Measurements from ENCODE around the gene TRABD2B. TPM values are rescaled to one million over a fixed set of nuclear protein-coding genes. Genes with fewer than 3 reads are reported as not detected.

The TRABD2B gene
- total and polyA plus RNA-seq, 2 experiments from 2014 or later = 1.6 to 2.0 TPM

GRCh38 chr1:47797575-47797974 lies 199.6 kb downstream of the TRABD2B start:
- H3K9me3 Mint-ChIP-seq = no peaks in the 10 kb centered on the region; the same call in 2 of the 3 replicates
- no peaks in the 10 kb centered on the region for H3K4me1 Mint-ChIP-seq
- Histone ChIP-seq H3K27ac (ENCODE audit: low read depth) (no peak overlapping the region), H3K4me1 (ENCODE audit: insufficient read depth) (no peaks in the 10 kb centered on the region), H3K4me3 (no peak overlapping the region), H3K4me2 (no peak overlapping the region), H2AFZ (no peak overlapping the region), H3K9me2 (ENCODE audit: insufficient read depth) (no peaks in the 10 kb centered on the region; the same call in 1 of the 2 replicates), H4K20me1 (replicated peaks; ENCODE audit: insufficient read depth) (no peaks in the 10 kb centered on the region), H3K36me3 (ENCODE audit: insufficient read depth) (no peaks in the 10 kb centered on the region), H3F3A (replicated peaks; ENCODE audit: low read depth) (no peaks in the 10 kb centered on the region), H3K79me2 (replicated peaks; ENCODE audit: insufficient read depth) (no peaks in the 10 kb centered on the region), H3K27me3 (ENCODE audit: insufficient read depth) (no peaks in the 10 kb centered on the region)
- peaks cover 14% of the 10 kb centered on the region for H3K27me3 Mint-ChIP-seq (ENCODE audit: insufficient read depth, low read depth, poor library complexity)
- no peak for ATAC-seq
- no peak overlapping the region for H3K27ac Mint-ChIP-seq
- no peak overlapping the region for H3K4me3 Mint-ChIP-seq
- no peaks in the 10 kb centered on the region; the same call in 2 of the 3 replicates for H3K36me3 Mint-ChIP-seq (ENCODE audit: low read depth)
- no peak for TF ChIP-seq CTCF (conservative IDR thresholded peaks at IDR 0.05; ENCODE audit: low read depth in 2 of 2)
- TF ChIP-seq JUNB (IDR thresholded peaks at IDR 0.05; ENCODE audit: unreplicated experiment) = no peak
- no peak for TF ChIP-seq STAT1 (IDR thresholded peaks at IDR 0.05; ENCODE audit: unreplicated experiment)
- TF ChIP-seq REST (IDR thresholded peaks at IDR 0.05; ENCODE audit: unreplicated experiment) = no peak
- no peak for TF ChIP-seq NANOG (IDR thresholded peaks at IDR 0.05; ENCODE audit: borderline replicate concordance)
- TF ChIP-seq ETS1 (IDR thresholded peaks at IDR 0.05) = no peak
- no peak for TF ChIP-seq EZH2phosphoT487 (IDR thresholded peaks at IDR 0.05; ENCODE audit: unreplicated experiment)
- TF ChIP-seq ZNF331 (CRISPR knock-in tag; IDR thresholded peaks at IDR 0.05; ENCODE audit: low read depth) = no peak
- no peak for TF ChIP-seq POLR2AphosphoS5 (IDR thresholded peaks at IDR 0.05; ENCODE audit: low read depth)
- TF ChIP-seq CREB1 (CRISPR knock-in tag; IDR thresholded peaks at IDR 0.05; ENCODE audit: low read depth) = no peak
- no peak for TF ChIP-seq ZNF114 (CRISPR knock-in tag; IDR thresholded peaks at IDR 0.05)
- TF ChIP-seq EZH2 (IDR thresholded peaks at IDR 0.05; ENCODE audit: low read depth, unreplicated experiment) = no peak
- no peak for TF ChIP-seq ZNF462 (CRISPR knock-in tag; IDR thresholded peaks at IDR 0.05)
- DNase-seq (ENCODE audit: low spot score) = no peak
